OCI-LY3 (cell line): ENCODE data around the gene NFATC3.
"Not testable (repeated sequence)": the region's sequence is repeated elsewhere in the genome, so short reads cannot be mapped to it uniquely, and the experiment has no call there.

Experiments used
- H2AFZ ChIP-seq: fragments of 200-600, 300-600 bp; shearing (Covaris generic); 2 replicates; pipeline ENCODE4 v1.6.0; 2014; ENCODE audit warnings: antibody characterized with exemption, low read depth, low read length
- H3K27ac ChIP-seq: fragments of 200-600, 300-600 bp; sonication (generic); 2 replicates; pipeline ENCODE4 v1.5.1; 2014; ENCODE audit warnings: mild to moderate bottlenecking, low read length, moderate library complexity, mixed read lengths
- H3K27me3 ChIP-seq: fragments of 200-600, 300-600 bp; sonication (generic); 2 replicates; pipeline ENCODE4 v1.6.1; 2014; ENCODE audit warnings: low read depth, low read length, mixed read lengths
- H3K36me3 ChIP-seq: fragments of 200-600, 300-600 bp; sonication (generic); replicated peaks from 2 replicates; pipeline ENCODE3; 2014; ENCODE audit warnings: low read depth, low read length, mixed read lengths
- H3K4me1 ChIP-seq: fragments of 300-600, 200-600 bp; sonication (generic); 2 replicates; pipeline ENCODE4 v1.6.1; 2014; ENCODE audit warnings: low read length, mixed read lengths
- H3K4me2 ChIP-seq: fragments of 200-600, 300-600 bp; sonication (generic); 2 replicates; pipeline ENCODE4 v1.6.1; 2014; ENCODE audit warnings: low read length, mixed read lengths
- H3K4me3 ChIP-seq: fragments of 300-600, 200-600 bp; sonication (generic); 2 replicates; pipeline ENCODE4 v1.5.1; 2014; ENCODE audit warnings: antibody characterized with exemption, mild to moderate bottlenecking, low read length, moderate library complexity
- H3K79me2 ChIP-seq: fragments of 300-600, 200-600 bp; shearing (Covaris generic); 2 replicates; pipeline ENCODE4 v1.6.1; 2014; ENCODE audit warnings: mild to moderate bottlenecking, low read length, mixed read lengths
- H3K9ac ChIP-seq: fragments of 300-600, 200-600 bp; shearing (Covaris generic); 2 replicates; pipeline ENCODE4 v1.6.0; 2014; ENCODE audit warnings: mild to moderate bottlenecking, low read length, moderate library complexity
- H3K9me3 ChIP-seq: fragments of 200-600, 300-600 bp; shearing (Covaris generic); 2 replicates; pipeline ENCODE4 v1.6.1; 2014; ENCODE audit warnings: low read length, mixed read lengths; ENCODE audit not compliant: insufficient read depth
- H4K20me1 ChIP-seq: fragments of 200-600, 300-600 bp; sonication (generic); 2 replicates; pipeline ENCODE4 v1.6.1; 2016; ENCODE audit warnings: low read length, mixed read lengths; ENCODE audit not compliant: insufficient read depth
- EZH2phosphoT487 ChIP-seq: fragments of 200-600 bp; shearing (Covaris generic); IDR thresholded peaks from 2 replicates; pipeline ENCODE4 v1.6.1; 2018; ENCODE audit warnings: antibody characterized with exemption, mixed run types, low read depth
- TF ChIP-seq, protein P1 (sequence below): fragments of 200-600, 300-600 bp; sonication (generic); IDR thresholded peaks from 2 replicates; pipeline ENCODE4 v1.5.1; 2014; ENCODE audit warnings: antibody characterized with exemption, low read length, low read depth

The NFATC3 gene

DNA sequence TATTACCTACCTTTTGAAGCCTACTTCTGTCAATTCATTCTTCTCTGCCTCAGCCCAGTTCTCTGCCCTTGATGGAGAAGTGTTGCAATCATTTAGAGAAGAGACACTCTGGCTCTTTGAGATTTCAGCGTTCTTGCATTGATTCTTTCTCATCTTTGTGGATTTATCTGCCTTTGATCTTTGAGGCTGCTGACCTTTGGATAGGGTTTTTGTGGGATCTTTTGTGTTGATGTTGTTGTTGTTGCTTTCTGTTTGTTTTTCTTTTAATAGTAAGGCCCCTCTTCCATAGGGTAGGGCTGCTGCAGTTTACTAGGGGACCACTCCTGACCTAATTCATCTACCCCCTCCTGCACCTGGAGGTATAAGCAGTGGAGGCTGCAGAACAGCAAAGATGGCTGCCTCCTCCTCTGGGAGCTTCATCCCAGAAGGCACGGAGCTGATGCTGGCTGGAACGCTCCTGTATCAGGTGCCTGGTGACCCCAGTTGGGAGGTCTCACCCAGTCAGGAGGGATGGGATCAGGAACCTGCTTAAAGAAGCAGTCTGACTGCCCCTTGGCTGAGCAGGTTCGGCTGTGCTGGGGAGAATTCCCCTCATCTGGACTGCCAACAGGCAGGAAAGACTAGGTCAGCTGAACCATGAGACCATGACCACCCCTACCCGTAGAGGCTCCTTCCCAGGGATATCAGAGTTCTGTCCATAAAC lies 28.0 kb downstream of the NFATC3 start:
- H3K9me3 ChIP-seq, result no peaks in the 10 kb centered on the region
- no peak overlapping the region for H3K27ac ChIP-seq
- TF ChIP-seq, protein P1, sequence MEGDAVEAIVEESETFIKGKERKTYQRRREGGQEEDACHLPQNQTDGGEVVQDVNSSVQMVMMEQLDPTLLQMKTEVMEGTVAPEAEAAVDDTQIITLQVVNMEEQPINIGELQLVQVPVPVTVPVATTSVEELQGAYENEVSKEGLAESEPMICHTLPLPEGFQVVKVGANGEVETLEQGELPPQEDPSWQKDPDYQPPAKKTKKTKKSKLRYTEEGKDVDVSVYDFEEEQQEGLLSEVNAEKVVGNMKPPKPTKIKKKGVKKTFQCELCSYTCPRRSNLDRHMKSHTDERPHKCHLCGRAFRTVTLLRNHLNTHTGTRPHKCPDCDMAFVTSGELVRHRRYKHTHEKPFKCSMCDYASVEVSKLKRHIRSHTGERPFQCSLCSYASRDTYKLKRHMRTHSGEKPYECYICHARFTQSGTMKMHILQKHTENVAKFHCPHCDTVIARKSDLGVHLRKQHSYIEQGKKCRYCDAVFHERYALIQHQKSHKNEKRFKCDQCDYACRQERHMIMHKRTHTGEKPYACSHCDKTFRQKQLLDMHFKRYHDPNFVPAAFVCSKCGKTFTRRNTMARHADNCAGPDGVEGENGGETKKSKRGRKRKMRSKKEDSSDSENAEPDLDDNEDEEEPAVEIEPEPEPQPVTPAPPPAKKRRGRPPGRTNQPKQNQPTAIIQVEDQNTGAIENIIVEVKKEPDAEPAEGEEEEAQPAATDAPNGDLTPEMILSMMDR, result no peak
- no peak for TF ChIP-seq EZH2phosphoT487
- peaks cover 64% of the 10 kb centered on the region for H4K20me1 ChIP-seq
- H2AFZ ChIP-seq, result no peak overlapping the region
- no peak overlapping the region for H3K4me2 ChIP-seq
- H3K36me3 ChIP-seq, result no peaks in the 10 kb centered on the region
- no peaks in the 10 kb centered on the region for H3K27me3 ChIP-seq
- H3K4me3 ChIP-seq, result no peak overlapping the region
- peaks cover 96% of the 10 kb centered on the region for H3K79me2 ChIP-seq
- no peak overlapping the region for H3K9ac ChIP-seq
- peaks cover 4% of the 10 kb centered on the region for H3K4me1 ChIP-seq

DNA sequence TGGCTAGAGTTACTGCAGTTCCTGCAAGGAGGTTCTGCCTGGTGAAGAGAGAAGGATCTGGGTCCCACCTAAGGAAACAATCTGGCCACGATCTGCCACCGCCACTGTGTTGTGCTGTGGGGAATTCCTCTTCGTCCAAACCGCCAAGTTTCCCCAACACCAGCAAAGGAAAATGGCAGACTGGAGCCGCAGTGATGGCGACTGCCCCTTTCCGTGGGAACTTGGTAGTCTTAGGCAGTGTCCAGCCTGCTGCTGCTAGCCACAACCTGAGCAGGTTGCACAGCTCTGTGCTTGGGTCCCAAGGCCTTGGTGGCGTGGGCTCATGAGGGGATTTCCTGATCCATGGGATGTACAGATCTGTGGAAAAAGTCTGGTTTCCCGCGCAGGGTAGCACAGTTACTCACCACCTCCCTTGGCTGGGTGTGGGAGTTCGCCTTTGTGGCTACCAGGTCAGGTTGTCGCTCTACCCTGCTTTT lies 28.6 kb downstream of the NFATC3 start:
- no peak for TF ChIP-seq EZH2phosphoT487
- H2AFZ ChIP-seq, result no peak overlapping the region
- H3K9me3 ChIP-seq, result no peaks in the 10 kb centered on the region
- no peak overlapping the region for H3K27ac ChIP-seq
- H3K4me1 ChIP-seq, result peaks cover 10% of the 10 kb centered on the region
- no peak overlapping the region for H3K9ac ChIP-seq
- H3K4me2 ChIP-seq, result no peak overlapping the region
- H4K20me1 ChIP-seq, result peaks cover 69% of the 10 kb centered on the region
- no peak overlapping the region for H3K4me3 ChIP-seq
- no peaks in the 10 kb centered on the region for H3K27me3 ChIP-seq
- no peaks in the 10 kb centered on the region for H3K36me3 ChIP-seq
- H3K79me2 ChIP-seq, result peaks cover 96% of the 10 kb centered on the region

DNA sequence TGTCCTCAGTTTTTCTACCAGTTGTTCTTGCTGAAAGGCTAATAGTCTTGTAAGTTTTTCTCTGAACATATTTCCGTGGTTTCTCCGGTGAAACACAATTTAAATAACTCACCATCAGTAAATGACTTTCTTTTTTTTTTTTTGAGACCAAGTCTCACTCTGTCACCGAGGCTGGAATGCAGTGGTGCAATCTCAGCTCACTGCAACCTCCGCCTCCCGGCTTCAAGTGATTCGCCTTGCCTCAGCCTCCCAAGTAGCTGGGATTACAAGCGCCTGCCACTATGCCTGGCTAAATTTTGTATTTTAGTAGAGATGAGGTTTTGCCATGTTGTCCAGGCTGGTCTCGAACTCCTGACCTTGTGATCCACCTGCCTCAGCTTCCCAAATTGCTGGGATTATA lies 29.8 kb downstream of the NFATC3 start:
- H3K4me2 ChIP-seq, H3K9me3 ChIP-seq, H3K36me3 ChIP-seq, H3K27ac ChIP-seq, H3K4me3 ChIP-seq, H3K27me3 ChIP-seq, H3K9ac ChIP-seq, H2AFZ ChIP-seq: not testable (repeated sequence)
- H3K4me1 ChIP-seq, result peaks cover 20% of the 10 kb centered on the region
- peaks cover 96% of the 10 kb centered on the region for H3K79me2 ChIP-seq
- peaks cover 75% of the 10 kb centered on the region for H4K20me1 ChIP-seq

DNA sequence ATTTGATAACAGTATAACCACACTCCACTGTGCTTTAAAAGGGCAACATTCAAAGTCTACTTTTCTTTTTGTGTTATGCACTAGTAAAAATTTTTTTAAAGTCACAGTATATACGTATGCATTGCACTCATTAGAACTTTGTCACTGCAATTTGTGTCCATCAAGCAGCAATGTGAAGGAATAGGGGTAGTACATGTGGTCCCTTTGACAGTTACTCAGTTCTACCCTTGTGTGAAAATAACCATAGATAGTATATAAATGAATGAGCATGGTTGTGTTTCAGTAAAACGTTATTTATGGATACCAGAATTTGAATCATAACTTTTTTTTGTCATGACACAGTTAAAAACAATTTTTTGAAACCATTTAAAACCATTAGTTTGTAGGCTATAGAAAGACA lies 30.7 kb downstream of the NFATC3 start:
- peaks cover 76% of the 10 kb centered on the region for H4K20me1 ChIP-seq
- H3K36me3 ChIP-seq, result no peaks in the 10 kb centered on the region
- H3K27ac ChIP-seq, result no peak overlapping the region
- H3K9ac ChIP-seq, result no peak overlapping the region
- H3K27me3 ChIP-seq, result no peaks in the 10 kb centered on the region
- H3K9me3 ChIP-seq, result no peaks in the 10 kb centered on the region
- no peak overlapping the region for H3K4me2 ChIP-seq
- H3K4me1 ChIP-seq, result peaks cover 20% of the 10 kb centered on the region
- TF ChIP-seq EZH2phosphoT487, result no peak
- TF ChIP-seq, protein P1, result no peak
- peaks cover 98% of the 10 kb centered on the region for H3K79me2 ChIP-seq
- H3K4me3 ChIP-seq, result no peak overlapping the region
- H2AFZ ChIP-seq, result no peak overlapping the region

DNA sequence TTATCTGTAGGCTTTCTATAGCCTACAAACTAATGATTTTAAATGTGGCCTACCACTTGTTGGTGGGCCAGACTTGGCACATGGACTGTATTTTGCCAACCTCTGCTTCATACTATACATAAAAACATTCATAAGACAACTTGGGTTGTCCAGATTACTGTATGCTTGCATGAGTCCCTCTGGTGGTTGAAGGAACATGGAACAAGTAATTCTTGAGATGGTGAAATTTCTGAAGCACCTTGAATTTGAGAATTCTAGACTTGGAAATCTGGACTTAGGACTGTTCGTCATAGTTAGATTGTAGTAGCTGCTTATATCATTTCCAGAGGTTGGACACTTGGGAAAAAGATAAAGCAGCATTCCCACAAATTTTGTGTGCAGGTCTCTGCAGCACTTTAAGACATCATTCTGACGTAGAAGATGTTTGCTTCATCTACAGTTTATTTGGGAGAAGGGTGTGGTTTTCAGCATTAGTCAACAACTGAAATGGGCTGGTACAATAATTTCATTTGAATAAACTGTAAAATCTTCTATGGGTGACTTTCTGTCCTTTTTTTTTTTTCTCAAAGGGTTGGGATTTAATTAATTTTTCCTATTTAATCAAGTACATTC lies 31.2 kb downstream of the NFATC3 start:
- H2AFZ ChIP-seq, result no peak overlapping the region
- peaks cover 20% of the 10 kb centered on the region for H3K4me1 ChIP-seq
- no peak overlapping the region for H3K9ac ChIP-seq
- H3K36me3 ChIP-seq, result no peaks in the 10 kb centered on the region
- H3K27me3 ChIP-seq, result no peaks in the 10 kb centered on the region
- H3K4me3 ChIP-seq, result no peak overlapping the region
- H3K4me2 ChIP-seq, result no peak overlapping the region
- H3K9me3 ChIP-seq, result no peaks in the 10 kb centered on the region
- peaks cover 74% of the 10 kb centered on the region for H4K20me1 ChIP-seq
- no peak overlapping the region for H3K27ac ChIP-seq
- TF ChIP-seq EZH2phosphoT487, result no peak
- TF ChIP-seq, protein P1, result peak; percentile 52
- peaks cover 97% of the 10 kb centered on the region for H3K79me2 ChIP-seq
